Measurements from ENCODE around the gene ADAMTS17.
"Not testable (repeated sequence)": the region's sequence is repeated elsewhere in the genome, so short reads cannot be mapped to it uniquely, and the experiment has no call there.

Gene ADAMTS17

GRCh38 chr15:100092034-100092433, 249.7 kb downstream of the ADAMTS17 start:
- no peak for DNase-seq (ENCODE audit: low read depth)

GRCh38 chr15:100090411-100090810, 251.4 kb downstream of the ADAMTS17 start:
- no peak for DNase-seq (ENCODE audit: low read depth)

GRCh38 chr15:100084042-100084821, 257.5 kb downstream of the ADAMTS17 start:
- DNase-seq (ENCODE audit: low read depth): not testable (repeated sequence)

GRCh38 chr15:100083572-100083971, 258.2 kb downstream of the ADAMTS17 start:
- DNase-seq (ENCODE audit: low read depth): no peak

- no peak for DNase-seq (ENCODE audit: low read depth)
These were observed 258.9 kb downstream of the ADAMTS17 start for GRCh38 chr15:100082761-100083402.

- DNase-seq (ENCODE audit: low read depth): no peak
These were observed 260.3 kb downstream of the ADAMTS17 start for GRCh38 chr15:100081454-100081853.

- DNase-seq (ENCODE audit: low read depth): no peak
These were observed 263.1 kb downstream of the ADAMTS17 start for GRCh38 chr15:100078511-100079220.

GRCh38 chr15:100075229-100075628, 266.5 kb downstream of the ADAMTS17 start:
- DNase-seq (ENCODE audit: low read depth): no peak

- DNase-seq (ENCODE audit: low read depth): no peak
These were observed 267.8 kb downstream of the ADAMTS17 start for GRCh38 chr15:100073982-100074381.

- DNase-seq (ENCODE audit: low read depth): not testable (repeated sequence)
These were observed 275.1 kb downstream of the ADAMTS17 start for GRCh38 chr15:100066521-100067280.

GRCh38 chr15:100061944-100062343, 279.8 kb downstream of the ADAMTS17 start:
- DNase-seq (ENCODE audit: low read depth): no peak

- no peak for DNase-seq (ENCODE audit: low read depth)
These were observed 281.4 kb downstream of the ADAMTS17 start for GRCh38 chr15:100060276-100060926.

GRCh38 chr15:100059521-100059920, 282.3 kb downstream of the ADAMTS17 start:
- no peak for DNase-seq (ENCODE audit: low read depth)

GRCh38 chr15:100059094-100059493, 282.7 kb downstream of the ADAMTS17 start:
- DNase-seq (ENCODE audit: low read depth): no peak

GRCh38 chr15:100058458-100058857, 283.3 kb downstream of the ADAMTS17 start:
- no peak for DNase-seq (ENCODE audit: low read depth)

GRCh38 chr15:100057281-100057680, 284.5 kb downstream of the ADAMTS17 start:
- no peak for DNase-seq (ENCODE audit: low read depth)

GRCh38 chr15:100056411-100057072, 285.2 kb downstream of the ADAMTS17 start:
- DNase-seq (ENCODE audit: low read depth): no peak

GRCh38 chr15:100055821-100056220, 286.0 kb downstream of the ADAMTS17 start:
- no peak for DNase-seq (ENCODE audit: low read depth)

- DNase-seq (ENCODE audit: low read depth): no peak
These were observed 287.2 kb downstream of the ADAMTS17 start for GRCh38 chr15:100054539-100054938.

- DNase-seq (ENCODE audit: low read depth): no peak
These were observed 288.2 kb downstream of the ADAMTS17 start for GRCh38 chr15:100053474-100054121.

Data from GM04503 (cell line).